ENCODE measurements around the gene SH3BGRL3. TPM values are rescaled to one million over a fixed set of nuclear protein-coding genes. Genes with fewer than 3 reads are reported as not detected.
"Not testable (repeated sequence)": the region's sequence is repeated elsewhere in the genome, so short reads cannot be mapped to it uniquely, and the experiment has no call there.

SH3BGRL3 gene
- total RNA-seq, 2 donors from 2014 or later = 361 to 478 TPM

DNA sequence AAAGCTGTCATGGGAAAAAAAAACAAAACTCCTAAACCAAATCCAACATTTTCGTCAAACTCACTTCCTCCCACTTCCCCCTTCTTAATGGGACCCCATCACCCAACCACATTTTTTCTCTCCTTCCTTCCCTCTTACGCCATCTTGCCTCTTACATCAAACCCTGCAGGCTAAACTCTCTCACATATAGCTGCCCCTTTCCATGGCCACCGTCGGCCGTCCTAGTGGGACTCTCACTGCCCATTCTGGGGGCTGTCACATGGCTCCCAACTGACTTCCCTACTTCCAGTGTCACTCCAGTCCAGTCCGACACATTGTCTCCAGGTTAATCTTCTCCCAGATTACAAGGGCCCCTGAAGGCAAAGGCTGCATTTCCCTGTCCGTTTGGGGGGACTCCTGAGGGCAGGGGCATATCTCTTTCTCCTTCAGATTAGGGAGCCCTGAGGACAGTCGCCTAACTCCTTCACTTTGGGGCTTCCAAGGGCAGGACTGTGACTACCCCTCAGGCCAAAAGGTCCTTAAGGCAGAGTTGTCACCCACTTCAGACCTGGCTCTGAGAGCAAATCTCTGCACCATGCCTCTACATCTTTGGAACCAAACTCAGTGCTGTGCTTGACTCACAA lies 25.9 kb downstream of the SH3BGRL3 start:
- Histone ChIP-seq H3K36me3 (no peaks in the 10 kb centered on the region), H3K27me3 (no peaks in the 10 kb centered on the region), H3K27ac (peak overlapping the region; percentile 50), H3K4me1 (peaks cover 4% of the 10 kb centered on the region), H3K9ac (ENCODE audit: low read depth in 2 of 2, low read length in 2 of 2) (peak overlapping the region; percentile 64 to 79), H3K9me3 (no peaks in the 10 kb centered on the region), H3K4me3 (peak overlapping the region; percentile 92)
- intact Hi-C loops (cut with DNase I) = no loop called here
- TF ChIP-seq, protein P1, sequence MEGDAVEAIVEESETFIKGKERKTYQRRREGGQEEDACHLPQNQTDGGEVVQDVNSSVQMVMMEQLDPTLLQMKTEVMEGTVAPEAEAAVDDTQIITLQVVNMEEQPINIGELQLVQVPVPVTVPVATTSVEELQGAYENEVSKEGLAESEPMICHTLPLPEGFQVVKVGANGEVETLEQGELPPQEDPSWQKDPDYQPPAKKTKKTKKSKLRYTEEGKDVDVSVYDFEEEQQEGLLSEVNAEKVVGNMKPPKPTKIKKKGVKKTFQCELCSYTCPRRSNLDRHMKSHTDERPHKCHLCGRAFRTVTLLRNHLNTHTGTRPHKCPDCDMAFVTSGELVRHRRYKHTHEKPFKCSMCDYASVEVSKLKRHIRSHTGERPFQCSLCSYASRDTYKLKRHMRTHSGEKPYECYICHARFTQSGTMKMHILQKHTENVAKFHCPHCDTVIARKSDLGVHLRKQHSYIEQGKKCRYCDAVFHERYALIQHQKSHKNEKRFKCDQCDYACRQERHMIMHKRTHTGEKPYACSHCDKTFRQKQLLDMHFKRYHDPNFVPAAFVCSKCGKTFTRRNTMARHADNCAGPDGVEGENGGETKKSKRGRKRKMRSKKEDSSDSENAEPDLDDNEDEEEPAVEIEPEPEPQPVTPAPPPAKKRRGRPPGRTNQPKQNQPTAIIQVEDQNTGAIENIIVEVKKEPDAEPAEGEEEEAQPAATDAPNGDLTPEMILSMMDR (IDR thresholded peaks at IDR 0.05) = no peak
- DNase-seq = no peak

DNA sequence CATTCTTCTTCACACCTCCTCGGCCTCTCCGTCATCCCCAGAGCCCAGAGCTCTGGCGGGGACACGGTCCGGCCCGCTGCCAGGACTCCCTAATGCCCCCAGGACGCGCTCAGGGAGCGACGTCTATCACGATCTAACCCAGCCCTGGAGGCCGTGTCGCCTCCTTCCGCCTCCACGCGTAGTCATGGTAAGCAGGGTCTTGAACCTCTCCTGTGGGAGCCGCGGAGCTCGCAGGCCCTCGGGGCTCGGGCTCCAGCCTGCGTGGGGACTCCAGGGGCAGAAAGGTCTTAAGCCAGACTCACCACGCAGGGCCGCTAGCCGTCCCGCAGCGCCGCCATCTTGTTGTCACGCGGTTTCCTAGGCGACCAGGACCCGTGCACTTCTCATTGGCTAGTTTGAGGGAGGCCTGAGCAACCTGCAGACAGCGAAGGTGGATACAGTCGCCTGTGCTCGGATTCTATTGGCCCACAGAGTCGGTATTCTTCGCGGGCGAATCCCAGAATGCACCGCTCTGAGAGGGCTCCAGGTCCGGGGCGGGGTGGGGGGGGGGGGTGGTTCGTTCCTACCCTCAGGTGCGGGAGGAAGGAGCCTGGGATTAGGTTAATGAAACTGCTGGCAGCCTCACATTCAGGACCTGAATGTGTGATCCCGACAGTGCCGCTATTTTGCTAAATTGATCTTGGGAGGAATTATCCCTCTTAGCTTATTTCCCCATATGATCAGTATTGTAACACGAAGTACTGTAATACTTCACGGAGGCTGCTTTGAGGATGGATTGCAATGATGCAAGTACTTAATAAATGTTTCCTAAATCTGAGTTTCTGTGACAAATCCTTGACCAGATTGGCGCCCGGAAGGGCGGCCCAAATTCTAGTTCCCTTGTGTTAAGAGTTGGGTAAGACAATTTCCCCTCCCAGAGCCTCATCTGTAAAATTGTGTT lies 26.7 kb downstream of the SH3BGRL3 start, which contains the start of gene UBXN11:
Gene UBXN11 (minus strand): TSS at position 347 of the 940 bp plus-strand sequence. CDS start 3,753 bp downstream, outside the sequence.
- peak within 1 kb of the TSS; percentile 50 for H3K27ac ChIP-seq
- peaks cover 4% of the 10 kb centered on the region for H3K4me1 ChIP-seq
- DNase-seq = peak; percentile 95
- H3K36me3 ChIP-seq = no peaks in the 10 kb centered on the region
- no peaks in the 10 kb centered on the region for H3K27me3 ChIP-seq
- intact Hi-C loops (cut with DNase I) = no loop called here
- H3K4me3 ChIP-seq = peak within 1 kb of the TSS; percentile 92
- TF ChIP-seq, protein P1 (IDR thresholded peaks at IDR 0.05) = no peak
- H3K9me3 ChIP-seq = no peaks in the 10 kb centered on the region
- peak within 1 kb of the TSS; percentile 64 to 79 for H3K9ac ChIP-seq (ENCODE audit: low read depth in 2 of 2, low read length in 2 of 2)

DNA sequence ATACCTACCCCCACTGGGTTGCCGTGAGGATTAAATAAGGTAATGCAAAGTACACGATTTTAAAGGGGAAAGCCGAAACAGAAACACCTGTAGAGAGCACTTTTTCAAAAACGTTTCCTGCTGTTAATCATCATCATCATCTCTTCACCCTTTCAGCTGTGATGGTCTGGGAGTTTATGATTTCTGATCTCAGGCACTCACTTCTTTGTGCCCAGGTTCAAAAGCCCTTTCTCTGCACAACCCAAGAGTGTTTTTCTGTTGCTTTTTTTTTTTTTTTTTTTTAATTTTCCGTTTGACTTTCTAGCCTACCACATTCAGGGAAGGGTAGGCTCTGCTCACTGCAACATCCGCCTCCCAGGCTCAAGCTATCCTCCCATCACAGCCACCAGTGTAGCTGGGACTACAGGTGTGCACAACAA lies 27.5 kb downstream of the SH3BGRL3 start:
- intact Hi-C loops (cut with DNase I) = no loop called here
- Histone ChIP-seq H3K27ac (peak overlapping the region; percentile 50), H3K36me3 (no peaks in the 10 kb centered on the region), H3K4me3 (peak overlapping the region; percentile 92), H3K9ac (ENCODE audit: low read depth in 2 of 2, low read length in 2 of 2) (peak overlapping the region in 1 of 2 donors; percentile 76), H3K27me3 (no peaks in the 10 kb centered on the region), H3K4me1 (peaks cover 4% of the 10 kb centered on the region), H3K9me3 (no peaks in the 10 kb centered on the region)
- TF ChIP-seq, protein P1 (IDR thresholded peaks at IDR 0.05) = no peak
- no peak for DNase-seq

DNA sequence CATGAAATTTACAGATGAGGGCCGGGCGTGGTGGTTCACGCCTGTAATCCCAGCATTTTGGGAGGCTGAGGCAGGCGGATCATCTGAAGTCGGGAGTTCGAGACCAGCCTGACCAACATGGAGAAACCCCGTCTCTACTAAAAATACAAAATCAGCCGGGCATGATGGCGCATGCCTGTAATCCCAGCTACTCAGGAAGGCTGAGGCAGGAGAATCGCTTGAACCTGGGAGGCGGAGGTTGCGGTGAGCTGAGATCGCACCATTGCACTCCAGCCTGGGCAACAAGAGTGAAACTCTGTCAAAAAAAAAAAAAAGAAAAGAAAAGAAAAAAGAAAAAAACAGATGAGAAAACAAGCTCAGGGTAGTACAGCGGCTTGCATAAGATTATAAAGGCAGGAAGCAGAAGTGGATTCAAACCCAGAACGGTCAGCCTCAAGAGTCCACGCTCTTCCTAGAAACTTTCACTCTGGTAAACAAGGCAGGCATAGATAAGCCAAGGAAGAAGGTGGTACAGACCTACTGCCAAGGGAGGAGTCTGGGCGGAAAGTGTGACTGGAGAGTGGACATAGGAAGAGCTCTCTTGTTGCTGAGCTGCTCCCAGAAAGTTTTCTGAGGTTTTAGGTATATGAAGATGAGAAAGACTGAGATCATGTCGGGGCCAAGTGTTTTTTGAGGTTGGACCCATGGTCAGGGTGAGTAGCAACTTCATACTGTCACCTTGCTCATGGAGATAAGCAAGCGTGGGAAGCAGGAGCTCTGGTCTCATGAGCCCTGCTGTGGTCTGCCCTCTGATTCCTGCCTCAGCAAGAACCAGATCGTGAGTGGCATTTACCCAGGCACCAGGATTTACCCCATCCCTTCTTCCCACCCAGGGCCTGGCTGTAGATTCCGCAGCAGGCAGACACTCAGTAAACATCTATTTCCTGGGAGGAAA lies 28.3 kb downstream of the SH3BGRL3 start:
- H3K36me3 ChIP-seq; intact Hi-C loops (cut with DNase I); H3K27me3 ChIP-seq; H3K9me3 ChIP-seq; H3K4me3 ChIP-seq; H3K9ac ChIP-seq (ENCODE audit: low read depth in 2 of 2, low read length in 2 of 2); DNase-seq; H3K4me1 ChIP-seq: not testable (repeated sequence)
- H3K27ac ChIP-seq = peak overlapping the region; percentile 36

DNA sequence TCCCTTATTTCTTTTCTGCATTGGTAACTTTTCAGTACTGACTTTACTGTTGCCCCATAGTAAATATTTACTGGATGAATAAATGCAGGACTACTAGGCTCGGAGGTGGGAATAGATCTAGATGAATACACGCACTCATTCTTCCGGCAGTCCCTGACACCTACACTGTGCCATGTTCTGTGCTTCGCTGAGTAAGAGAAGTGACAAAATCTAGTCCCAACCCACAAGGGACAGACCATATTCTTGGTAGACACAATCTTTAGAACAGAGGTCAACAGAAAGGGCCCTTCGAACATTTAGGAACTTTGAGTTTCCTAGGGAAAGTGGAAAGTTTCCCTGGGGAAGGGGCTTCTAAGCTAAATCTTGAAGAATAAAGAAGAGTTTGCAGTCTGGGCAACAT lies 34.6 kb downstream of the SH3BGRL3 start:
- intact Hi-C loops (cut with DNase I) = no loop called here
- Histone ChIP-seq H3K27me3 (no peaks in the 10 kb centered on the region), H3K4me3 (no peak overlapping the region), H3K4me1 (no peaks in the 10 kb centered on the region), H3K27ac (no peak overlapping the region), H3K9ac (ENCODE audit: low read depth in 2 of 2, low read length in 2 of 2) (no peak overlapping the region), H3K9me3 (no peaks in the 10 kb centered on the region), H3K36me3 (no peaks in the 10 kb centered on the region)
- no peak for DNase-seq
- TF ChIP-seq, protein P1 (IDR thresholded peaks at IDR 0.05) = no peak
